Pons (tissue), 1 donor: ENCODE results near the gene GDF10.

Experiments used
- DNase-seq: peaks from one replicate; pipeline ENCODE4 v3.0.0-alpha.2; 2016; ENCODE audit warnings: low spot score

The GDF10 gene

DNA sequence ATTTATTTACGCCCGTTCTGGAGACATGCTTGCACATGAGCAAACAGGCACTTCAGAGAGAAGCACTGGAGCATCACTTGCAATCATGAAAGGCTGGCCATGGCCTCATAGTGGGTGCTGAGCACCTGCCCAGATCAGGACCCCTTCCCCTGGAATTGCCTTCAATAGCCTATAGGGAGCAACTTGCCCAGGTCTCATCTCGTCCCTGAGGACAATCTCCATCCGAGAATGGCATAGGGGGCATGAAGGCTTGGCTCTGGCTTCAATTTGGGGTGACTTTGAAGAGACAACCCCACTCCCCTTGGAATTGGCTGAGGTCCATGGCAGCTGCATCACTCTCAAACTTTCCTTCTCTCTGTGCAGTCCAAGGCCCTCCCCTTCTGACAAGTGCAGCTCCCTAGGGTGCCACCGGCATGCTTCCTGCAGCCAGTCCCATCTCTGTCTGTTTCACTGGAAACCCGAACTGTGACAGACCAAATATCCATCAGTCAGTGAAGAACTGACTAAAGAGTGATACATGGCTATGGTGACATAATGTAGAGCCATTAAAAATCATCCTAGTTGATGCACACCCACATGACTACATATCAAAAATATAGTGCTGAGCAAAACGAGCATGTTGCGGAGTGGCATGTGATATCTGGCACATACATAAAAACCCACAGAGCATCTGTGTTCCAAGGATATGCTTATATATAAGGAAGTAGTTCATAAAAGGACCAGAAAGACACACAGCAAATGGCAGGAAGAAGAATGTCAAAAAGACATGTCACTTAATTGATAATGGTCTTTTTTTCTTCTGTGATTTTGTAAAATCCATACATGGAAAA is 34.7 kb downstream of the GDF10 start:
- DNase-seq, result no peak

DNA sequence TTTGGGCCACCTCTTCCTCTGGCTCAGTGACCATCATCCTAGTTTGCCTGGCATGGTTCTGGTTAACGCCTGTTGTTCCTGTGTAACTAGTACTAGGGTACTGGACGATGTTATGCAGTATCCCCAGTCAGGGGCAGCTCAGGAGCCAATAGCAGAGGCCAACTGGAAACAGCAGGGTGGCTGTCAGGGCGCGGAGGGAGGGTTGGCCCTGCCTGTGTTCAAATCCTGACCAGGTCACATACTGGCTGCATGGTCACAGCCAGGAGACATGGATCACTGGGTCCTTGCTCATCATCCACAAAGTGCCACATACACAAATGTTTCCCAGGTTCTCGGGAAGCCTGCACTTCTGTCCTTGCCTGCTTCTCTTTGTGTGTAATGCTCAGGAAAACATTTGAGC is 35.9 kb downstream of the GDF10 start:
- no peak for DNase-seq

DNA sequence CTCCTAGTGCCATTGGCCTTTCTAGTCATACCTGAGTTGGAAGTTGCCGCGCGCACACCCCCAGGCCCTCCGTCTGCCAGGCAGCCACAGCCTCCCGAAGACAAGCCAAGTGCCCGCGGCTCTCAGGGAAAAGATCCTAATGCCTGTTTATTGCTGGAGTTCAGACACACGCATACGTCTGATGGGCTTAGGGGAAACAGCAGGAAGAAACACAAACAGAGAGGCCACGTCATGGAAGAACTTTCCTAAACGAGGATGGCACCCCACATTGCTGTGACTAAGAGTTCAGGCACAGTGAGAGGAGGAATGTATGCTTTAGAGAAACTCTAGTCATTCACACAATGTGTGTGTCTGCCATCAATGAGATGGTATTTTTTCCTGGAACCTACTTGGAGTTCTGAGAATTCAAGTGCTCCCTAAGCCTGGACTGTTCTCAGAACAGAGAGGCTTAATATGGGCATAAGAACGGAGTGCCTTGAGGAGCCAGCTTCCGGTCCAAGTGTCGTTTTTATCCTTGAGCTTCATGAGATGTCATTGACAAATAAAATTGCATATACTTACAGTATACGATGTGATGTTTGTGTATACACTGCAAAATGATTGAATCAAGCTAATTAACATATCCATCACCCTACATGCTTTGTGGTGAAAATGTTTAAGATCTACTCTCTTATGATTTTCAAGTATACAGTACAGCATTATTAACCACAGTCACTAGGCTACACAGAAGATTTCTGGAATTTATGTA is 36.6 kb downstream of the GDF10 start:
- DNase-seq, result no peak

DNA sequence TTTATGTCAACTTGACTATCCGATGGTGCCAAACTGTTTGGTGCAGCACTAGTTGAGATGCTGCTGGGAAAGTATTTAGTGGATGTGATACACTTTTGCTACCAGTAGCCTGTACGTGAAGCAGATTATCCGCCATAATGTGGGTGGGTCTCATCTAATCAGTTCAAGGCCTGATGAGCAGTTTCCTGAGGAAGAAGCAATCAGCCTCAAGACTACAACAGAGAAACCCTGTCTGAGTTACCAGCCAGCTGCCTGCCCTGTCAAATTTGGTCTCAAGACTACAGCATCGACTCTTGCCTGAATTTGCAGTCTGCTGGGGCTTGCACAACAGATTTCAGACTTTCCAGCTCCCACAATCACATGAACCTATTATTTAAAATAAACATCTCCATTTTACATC is 37.3 kb downstream of the GDF10 start:
- no peak for DNase-seq

DNA sequence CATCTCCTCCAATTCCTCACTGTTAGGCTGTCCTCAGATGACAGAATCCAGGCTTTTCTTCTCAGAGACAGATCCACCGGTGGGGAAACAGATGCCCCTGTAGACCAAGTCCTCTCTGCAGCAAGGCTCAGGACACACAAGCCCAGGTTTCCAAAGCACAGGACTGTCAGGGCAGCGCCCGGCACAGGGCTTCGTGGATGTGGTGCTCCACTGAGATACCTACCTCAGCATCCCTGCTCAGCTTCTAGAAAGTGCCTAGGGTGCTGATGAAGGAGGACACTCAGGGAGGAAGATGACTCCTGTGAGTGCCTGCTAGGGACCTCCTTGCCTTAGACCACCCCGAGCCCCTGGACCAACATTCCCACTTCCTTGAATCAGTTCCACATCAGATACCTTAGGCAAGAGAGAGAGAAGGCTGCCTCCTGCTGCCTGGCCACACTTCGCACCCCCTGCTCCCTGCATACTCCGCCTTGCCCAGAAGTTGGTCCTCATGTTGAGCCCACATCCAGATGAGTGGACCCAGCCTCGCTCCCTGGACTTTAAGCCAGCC is 39.3 kb downstream of the GDF10 start:
- no peak for DNase-seq

DNA sequence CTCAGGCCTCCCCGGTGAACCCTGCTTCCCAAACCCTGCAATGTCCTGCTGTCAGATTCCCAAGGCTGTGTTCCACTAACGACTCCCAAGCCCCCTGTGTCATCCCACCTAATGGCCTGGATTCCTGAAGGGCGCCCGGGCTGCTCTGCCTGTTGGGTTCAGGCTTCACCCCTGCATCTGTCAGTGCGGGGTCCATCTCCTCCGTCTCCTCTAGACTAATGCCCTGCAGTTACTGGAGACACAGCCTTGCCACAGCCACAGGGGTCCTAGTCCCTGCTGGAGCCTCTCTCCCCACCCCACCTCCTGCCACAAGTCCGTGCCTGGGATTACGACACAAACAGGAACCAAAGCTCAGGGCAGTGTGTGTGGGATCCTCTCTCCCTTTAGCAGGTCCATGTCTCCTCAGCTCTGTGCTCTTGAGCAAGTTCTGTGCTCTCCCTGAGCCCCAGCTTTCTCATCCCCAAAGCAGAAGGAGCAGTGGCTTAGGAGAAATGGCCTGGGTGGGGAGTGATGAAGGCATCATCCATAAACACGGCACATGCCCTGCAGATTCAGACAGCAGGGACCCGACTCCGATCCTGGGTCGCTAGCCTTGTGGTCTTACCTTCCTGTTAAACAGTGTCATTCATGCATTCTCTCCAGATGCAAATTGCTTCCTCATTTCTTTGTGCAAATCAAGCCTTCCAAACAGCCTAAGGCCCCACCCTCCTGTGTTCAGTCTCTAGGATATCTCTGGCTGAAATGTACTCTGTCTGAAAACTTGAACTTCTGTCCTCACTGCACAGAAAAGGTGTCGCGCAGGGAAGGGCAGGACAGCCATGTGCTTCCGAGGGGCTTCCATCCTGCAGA is 40.0 kb downstream of the GDF10 start:
- DNase-seq, result no peak

DNA sequence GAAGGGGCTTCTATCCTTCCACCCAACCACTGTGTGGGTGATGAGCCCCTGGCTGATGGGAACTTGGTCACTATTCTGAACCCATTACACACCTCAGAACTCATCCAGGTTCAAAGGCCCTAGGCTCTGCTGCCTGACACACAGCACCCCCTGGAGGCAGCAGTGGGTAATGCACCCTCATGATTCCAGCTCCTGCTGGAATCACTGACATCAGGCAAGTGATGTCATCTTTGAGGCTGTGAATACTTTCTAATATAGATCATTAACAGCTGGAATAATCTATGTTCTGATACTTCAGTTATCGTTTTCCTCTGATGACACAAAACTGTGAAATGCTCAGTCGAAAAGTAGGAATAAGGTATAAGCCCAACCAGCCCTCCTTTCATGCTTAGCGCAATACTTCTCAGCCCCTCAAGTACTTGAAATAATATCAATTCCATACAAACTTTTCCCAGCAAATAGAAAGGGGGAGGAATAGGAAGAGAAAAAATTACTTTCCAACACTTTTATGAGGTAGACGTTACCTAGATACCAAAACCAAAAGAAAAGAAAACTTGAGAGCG is 40.7 kb downstream of the GDF10 start:
- no peak for DNase-seq

DNA sequence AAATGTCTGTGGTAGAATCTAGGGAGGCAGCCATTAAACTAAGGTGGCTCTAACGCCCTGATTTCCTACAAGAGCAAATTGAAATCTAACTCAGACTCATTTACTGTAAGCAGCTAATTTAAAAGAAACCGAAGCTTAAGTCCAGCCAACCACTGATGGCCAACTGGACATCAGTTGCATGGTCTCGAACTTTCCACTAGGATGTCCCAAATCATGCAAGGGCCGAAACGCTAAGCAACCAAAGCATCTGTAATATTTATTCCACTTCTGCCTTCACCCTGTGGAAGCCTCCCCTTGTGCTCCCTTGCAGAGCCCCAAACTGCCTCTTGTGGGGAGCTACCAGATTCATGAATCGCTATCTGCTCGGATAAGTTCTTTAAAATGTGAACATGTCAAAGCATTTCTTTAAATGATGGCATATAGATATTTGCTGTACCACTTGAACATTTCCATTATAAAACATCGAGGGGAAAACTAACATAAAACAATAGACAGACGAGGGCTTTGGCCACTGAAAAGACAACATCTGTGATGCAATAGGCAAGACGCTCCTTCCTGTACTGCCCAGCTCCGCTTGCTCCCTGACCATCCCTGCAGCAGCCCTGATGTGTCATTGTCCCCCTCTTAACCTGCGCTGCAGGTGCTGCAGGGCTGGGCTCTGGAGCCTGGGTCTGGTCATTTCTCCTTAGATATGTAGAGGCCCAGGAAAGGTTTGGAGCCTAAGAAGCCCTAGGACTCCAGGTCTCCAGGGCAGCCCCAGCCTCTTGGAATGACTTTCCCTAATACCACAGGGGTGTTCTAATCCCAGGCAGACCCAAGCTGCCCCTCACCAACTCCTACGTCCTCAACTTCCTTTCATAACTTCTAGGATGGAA is 45.2 kb downstream of the GDF10 start:
- DNase-seq, result no peak

DNA sequence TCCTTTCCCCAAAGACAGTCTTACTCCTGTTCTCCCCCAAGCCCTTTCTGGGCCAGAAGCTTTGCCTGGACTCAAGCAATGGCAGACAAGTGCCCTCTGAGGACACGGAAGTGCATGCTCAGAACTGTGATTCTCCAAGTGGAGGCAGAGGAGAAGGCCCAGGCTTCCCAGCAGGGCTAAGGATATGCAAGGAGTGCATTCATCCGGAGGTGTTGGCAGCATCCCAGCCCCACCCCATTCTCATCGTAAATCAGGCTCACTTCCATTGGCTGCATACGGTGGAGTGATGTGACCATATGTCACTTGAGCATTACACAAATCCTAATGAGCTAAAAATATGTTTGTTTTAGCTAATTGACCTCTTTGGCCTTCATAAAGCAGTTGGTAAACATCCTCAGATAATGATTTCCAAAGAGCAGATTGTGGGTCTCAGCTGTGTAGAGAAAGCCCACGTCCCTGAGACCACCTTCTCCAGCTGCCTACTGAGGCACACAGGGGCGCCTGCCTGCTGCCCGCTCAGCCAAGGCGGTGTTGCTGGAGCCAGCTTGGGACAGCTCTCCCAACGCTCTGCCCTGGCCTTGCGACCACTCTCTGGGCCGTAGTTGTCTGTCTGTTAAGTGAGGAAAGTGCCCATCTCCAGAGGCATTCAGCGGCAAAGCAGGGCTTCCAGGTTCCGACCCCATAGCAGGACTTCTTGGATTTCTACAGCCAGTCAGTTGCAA is 46.7 kb downstream of the GDF10 start:
- no peak for DNase-seq

DNA sequence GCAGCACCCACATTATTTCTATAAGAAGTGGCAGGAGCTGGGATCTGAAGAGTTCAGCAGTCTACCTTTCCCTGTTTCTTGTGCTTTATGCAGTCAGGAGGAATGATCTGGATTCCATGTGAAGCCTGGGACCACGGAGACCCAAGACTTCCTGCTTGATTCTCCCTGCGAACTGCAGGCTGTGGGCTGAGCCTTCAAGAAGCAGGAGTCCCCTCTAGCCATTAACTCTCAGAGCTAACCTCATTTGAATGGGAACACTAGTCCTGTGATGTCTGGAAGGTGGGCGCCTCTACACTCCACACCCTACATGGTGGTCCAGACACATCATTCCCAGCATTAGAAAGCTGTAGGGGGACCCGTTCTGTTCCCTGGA is 47.3 kb downstream of the GDF10 start:
- no peak for DNase-seq

DNA sequence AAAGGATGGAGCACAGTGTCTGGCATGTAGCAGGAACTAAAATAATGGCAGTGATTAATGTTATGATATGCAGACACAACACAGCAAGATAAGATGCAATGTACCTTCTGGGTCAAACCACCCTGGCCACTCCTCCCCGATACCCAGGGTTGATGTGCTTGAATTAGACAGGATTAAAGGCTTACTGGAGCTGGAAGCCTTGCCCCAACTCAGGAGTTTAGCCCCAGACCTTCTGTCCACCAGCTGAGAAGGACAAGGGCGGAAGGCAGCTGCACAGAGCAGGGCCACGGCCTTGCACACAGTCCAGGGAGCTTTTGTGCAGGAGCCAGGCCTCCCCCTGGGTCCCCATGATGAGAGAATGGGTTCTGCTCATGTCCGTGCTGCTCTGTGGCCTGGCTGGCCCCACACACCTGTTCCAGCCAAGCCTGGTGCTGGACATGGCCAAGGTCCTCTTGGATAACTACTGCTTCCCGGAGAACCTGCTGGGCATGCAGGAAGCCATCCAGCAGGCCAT is 48.2 kb downstream of the GDF10 start, which contains the start of gene RBP3:
RBP3 (plus strand) TSS at position 226 of the 514 bp plus-strand sequence; CDS start at position 348, 122 bp downstream.
- no peak for DNase-seq

DNA sequence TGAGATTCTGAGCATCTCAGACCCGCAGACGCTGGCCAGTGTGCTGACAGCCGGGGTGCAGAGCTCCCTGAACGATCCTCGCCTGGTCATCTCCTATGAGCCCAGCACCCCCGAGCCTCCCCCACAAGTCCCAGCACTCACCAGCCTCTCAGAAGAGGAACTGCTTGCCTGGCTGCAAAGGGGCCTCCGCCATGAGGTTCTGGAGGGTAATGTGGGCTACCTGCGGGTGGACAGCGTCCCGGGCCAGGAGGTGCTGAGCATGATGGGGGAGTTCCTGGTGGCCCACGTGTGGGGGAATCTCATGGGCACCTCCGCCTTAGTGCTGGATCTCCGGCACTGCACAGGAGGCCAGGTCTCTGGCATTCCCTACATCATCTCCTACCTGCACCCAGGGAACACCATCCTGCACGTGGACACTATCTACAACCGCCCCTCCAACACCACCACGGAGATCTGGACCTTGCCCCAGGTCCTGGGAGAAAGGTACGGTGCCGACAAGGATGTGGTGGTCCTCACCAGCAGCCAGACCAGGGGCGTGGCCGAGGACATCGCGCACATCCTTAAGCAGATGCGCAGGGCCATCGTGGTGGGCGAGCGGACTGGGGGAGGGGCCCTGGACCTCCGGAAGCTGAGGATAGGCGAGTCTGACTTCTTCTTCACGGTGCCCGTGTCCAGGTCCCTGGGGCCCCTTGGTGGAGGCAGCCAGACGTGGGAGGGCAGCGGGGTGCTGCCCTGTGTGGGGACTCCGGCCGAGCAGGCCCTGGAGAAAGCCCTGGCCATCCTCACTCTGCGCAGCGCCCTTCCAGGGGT is 48.9 kb downstream of the GDF10 start:
- no peak for DNase-seq

DNA sequence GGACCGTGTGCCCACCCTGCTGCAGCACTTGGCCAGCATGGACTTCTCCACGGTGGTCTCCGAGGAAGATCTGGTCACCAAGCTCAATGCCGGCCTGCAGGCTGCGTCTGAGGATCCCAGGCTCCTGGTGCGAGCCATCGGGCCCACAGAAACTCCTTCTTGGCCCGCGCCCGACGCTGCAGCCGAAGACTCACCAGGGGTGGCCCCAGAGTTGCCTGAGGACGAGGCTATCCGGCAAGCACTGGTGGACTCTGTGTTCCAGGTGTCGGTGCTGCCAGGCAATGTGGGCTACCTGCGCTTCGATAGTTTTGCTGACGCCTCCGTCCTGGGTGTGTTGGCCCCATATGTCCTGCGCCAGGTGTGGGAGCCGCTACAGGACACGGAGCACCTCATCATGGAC is 49.5 kb downstream of the GDF10 start:
- no peak for DNase-seq

DNA sequence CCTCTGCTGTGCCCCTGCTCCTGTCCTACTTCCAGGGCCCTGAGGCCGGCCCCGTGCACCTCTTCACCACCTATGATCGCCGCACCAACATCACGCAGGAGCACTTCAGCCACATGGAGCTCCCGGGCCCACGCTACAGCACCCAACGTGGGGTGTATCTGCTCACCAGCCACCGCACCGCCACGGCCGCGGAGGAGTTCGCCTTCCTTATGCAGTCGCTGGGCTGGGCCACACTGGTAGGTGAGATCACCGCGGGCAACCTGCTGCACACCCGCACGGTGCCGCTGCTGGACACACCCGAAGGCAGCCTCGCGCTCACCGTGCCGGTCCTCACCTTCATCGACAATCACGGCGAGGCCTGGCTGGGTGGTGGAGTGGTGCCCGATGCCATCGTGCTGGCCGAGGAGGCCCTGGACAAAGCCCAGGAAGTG is 50.0 kb downstream of the GDF10 start:
- no peak for DNase-seq

DNA sequence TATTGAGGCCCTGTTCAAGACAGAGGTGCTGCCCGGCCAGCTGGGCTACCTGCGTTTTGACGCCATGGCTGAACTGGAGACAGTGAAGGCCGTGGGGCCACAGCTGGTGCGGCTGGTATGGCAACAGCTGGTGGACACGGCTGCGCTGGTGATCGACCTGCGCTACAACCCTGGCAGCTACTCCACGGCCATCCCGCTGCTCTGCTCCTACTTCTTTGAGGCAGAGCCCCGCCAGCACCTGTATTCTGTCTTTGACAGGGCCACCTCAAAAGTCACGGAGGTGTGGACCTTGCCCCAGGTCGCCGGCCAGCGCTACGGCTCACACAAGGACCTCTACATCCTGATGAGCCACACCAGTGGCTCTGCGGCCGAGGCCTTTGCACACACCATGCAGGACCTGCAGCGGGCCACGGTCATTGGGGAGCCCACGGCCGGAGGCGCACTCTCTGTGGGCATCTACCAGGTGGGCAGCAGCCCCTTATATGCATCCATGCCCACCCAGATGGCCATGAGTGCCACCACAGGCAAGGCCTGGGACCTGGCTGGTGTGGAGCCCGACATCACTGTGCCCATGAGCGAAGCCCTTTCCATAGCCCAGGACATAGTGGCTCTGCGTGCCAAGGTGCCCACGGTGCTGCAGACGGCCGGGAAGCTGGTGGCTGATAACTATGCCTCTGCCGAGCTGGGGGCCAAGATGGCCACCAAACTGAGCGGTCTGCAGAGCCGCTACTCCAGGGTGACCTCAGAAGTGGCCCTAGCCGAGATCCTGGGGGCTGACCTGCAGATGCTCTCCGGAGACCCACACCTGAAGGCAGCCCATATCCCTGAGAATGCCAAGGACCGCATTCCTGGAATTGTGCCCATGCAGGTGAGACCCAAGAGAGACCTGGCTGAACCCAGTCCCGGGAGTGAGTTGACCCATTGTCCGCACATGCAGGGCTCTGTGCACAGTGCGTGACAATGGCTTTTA is 51.0 kb downstream of the GDF10 start:
- DNase-seq, result no peak

DNA sequence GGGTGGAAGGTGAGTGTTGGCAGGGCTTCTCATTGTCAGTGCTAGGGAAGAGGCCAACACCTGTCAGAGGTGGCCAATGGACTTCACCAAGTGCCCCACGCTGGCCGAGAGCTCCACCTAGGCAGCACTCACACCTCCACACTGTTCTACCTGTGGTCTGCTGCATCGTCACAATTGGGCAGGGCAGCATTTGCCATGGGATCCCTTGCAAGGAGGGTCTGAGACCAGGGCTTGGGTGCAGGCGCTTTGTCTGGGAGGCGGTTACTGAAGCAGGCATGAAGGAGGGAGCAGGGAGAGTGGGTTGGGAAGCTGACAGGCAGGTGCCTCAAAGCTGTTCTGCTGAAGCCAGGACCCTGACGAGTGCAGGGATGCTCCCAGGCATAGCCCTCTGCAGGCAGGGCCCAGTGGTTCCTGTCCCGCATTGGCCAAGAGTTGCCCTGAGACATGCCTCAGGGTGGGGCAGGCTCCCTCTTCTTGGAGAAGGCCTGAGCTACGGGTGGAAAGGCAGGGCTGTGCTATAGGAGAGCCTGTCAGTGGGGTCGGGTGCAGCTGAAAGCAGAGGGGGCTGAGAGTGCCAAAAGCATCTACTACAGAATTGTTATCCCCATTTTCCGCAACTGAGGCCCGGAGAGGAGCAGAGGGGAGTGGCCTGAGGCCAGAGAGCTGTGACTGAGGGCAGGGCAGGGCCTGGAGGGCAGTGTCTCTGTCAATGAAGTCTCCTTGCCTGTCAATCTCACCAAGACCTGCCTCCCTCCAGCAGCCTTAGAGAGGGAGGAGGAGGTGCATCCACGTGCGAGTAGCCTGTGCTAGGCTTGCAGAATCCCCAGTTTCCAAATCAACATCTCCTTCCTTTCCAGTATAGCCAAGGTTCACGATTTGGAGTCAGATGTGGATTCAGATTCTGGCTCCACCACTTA is 52.2 kb downstream of the GDF10 start:
- DNase-seq, result no peak

DNA sequence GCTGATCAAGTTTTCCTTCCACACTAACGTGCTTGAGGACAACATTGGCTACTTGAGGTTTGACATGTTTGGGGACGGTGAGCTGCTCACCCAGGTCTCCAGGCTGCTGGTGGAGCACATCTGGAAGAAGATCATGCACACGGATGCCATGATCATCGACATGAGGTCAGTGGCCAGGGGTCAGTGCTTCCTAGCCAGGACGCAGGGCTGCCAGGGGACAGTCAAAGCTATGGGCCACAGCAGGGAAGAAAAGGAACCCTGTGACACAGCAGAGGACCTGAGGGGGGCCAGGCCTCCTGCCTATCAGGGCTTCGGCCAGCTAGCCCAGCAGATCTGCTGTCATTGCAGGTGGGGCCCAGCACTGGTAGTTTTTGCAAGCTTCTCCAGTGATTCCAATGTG is 53.4 kb downstream of the GDF10 start:
- DNase-seq, result no peak
